Fibroblast of skin of left biceps (primary cell): ENCODE data around the gene STPG2.
"Not testable (repeated sequence)": the region's sequence is repeated elsewhere in the genome, so short reads cannot be mapped to it uniquely, and the experiment has no call there.

Experiments
- DNase-seq, 2 experiments: peaks; one replicate each; pipeline ENCODE4 v3.0.0-alpha.2; 2013; ENCODE audit warnings: low read depth in 2 of 2

The STPG2 gene

GRCh38 chr4:97942951-97943350 is 200.3 kb downstream of the STPG2 start:
- no peak for DNase-seq

- no peak for DNase-seq
Observed at GRCh38 chr4:97942137-97942536, 201.1 kb downstream of the STPG2 start.

GRCh38 chr4:97938141-97938540 is 205.1 kb downstream of the STPG2 start:
- DNase-seq: no peak

GRCh38 chr4:97924341-97924958 is 218.8 kb downstream of the STPG2 start:
- no peak for DNase-seq

- DNase-seq: no peak
Observed at GRCh38 chr4:97923096-97923495, 220.2 kb downstream of the STPG2 start.

- DNase-seq: no peak
Observed at GRCh38 chr4:97917115-97917514, 226.2 kb downstream of the STPG2 start.

GRCh38 chr4:97912156-97912555 is 231.1 kb downstream of the STPG2 start:
- no peak for DNase-seq

GRCh38 chr4:97911236-97911906 is 231.9 kb downstream of the STPG2 start:
- no peak for DNase-seq

GRCh38 chr4:97910005-97910404 is 233.3 kb downstream of the STPG2 start:
- no peak for DNase-seq

GRCh38 chr4:97903436-97904189 is 239.7 kb downstream of the STPG2 start:
- not testable (repeated sequence) for DNase-seq

- DNase-seq: no peak
Observed at GRCh38 chr4:97900229-97900628, 243.0 kb downstream of the STPG2 start.

- DNase-seq: no peak
Observed at GRCh38 chr4:97892592-97893266, 250.5 kb downstream of the STPG2 start.

- DNase-seq: no peak
Observed at GRCh38 chr4:97879942-97880341, 263.3 kb downstream of the STPG2 start.

- DNase-seq: no peak
Observed at GRCh38 chr4:97868097-97868496, 275.2 kb downstream of the STPG2 start.

GRCh38 chr4:97867557-97868091 is 275.7 kb downstream of the STPG2 start:
- DNase-seq: no peak

- DNase-seq: no peak
Observed at GRCh38 chr4:97866821-97867556, 276.3 kb downstream of the STPG2 start.

GRCh38 chr4:97851115-97851514 is 292.2 kb downstream of the STPG2 start:
- no peak for DNase-seq

- no peak for DNase-seq
Observed at GRCh38 chr4:97845758-97846157, 297.5 kb downstream of the STPG2 start.

GRCh38 chr4:97841512-97841911 is 301.8 kb downstream of the STPG2 start:
- DNase-seq: no peak

GRCh38 chr4:97836662-97837061 is 306.6 kb downstream of the STPG2 start:
- DNase-seq: no peak

GRCh38 chr4:97828646-97829045 is 314.6 kb downstream of the STPG2 start:
- no peak for DNase-seq
